ENCODE measurements around the gene KLK13.

The KLK13 gene, protein sequence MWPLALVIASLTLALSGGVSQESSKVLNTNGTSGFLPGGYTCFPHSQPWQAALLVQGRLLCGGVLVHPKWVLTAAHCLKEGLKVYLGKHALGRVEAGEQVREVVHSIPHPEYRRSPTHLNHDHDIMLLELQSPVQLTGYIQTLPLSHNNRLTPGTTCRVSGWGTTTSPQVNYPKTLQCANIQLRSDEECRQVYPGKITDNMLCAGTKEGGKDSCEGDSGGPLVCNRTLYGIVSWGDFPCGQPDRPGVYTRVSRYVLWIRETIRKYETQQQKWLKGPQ

DNA sequence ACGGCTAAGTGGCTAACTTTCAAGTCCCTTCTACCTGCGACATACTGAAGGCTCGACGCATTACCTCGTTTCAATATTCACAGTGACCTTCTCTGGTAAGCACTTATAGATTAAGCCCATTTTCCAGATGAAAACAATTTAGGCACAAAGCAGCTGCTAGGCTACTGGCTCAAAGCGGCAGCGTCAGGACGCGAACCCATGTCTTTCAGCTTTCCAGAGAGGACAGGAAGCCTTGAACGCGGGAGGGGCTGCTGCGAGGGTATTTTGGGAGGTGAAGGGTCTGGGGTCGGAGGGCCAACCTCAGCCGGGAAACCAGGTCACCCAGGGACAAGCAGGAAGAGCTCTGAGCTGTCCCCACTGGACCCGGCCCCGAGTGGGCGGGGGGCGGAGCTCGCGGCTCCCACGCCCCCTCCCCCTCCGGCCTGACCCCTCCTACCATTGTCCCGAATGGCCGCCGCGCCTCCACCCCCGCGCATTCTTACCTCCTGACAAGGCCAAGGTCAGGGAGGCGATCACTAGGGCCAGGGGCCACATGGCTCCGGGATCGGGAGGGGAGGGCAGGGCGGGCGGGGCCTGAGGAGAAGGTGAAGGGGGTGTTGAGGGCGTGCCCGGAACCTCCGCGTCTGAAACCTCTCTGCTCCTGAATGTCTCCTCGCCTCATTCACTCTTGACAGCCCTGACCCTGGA, at the start of gene KLK13:
TSS of gene KLK13 (minus strand) at position 559 of the 687 bp plus-strand sequence. CDS start at position 534, 25 bp downstream.
- H3K4me3 ChIP-seq (replicated peaks; ENCODE audit: low read depth, low read length) = no peak within 1 kb of the TSS
- TF ChIP-seq, protein P1, sequence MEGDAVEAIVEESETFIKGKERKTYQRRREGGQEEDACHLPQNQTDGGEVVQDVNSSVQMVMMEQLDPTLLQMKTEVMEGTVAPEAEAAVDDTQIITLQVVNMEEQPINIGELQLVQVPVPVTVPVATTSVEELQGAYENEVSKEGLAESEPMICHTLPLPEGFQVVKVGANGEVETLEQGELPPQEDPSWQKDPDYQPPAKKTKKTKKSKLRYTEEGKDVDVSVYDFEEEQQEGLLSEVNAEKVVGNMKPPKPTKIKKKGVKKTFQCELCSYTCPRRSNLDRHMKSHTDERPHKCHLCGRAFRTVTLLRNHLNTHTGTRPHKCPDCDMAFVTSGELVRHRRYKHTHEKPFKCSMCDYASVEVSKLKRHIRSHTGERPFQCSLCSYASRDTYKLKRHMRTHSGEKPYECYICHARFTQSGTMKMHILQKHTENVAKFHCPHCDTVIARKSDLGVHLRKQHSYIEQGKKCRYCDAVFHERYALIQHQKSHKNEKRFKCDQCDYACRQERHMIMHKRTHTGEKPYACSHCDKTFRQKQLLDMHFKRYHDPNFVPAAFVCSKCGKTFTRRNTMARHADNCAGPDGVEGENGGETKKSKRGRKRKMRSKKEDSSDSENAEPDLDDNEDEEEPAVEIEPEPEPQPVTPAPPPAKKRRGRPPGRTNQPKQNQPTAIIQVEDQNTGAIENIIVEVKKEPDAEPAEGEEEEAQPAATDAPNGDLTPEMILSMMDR (IDR thresholded peaks at IDR 0.05; ENCODE audit: low read length, missing control alignments) = no peak
- peak; percentile 2 for DNase-seq (ENCODE audit: low read depth)

DNA sequence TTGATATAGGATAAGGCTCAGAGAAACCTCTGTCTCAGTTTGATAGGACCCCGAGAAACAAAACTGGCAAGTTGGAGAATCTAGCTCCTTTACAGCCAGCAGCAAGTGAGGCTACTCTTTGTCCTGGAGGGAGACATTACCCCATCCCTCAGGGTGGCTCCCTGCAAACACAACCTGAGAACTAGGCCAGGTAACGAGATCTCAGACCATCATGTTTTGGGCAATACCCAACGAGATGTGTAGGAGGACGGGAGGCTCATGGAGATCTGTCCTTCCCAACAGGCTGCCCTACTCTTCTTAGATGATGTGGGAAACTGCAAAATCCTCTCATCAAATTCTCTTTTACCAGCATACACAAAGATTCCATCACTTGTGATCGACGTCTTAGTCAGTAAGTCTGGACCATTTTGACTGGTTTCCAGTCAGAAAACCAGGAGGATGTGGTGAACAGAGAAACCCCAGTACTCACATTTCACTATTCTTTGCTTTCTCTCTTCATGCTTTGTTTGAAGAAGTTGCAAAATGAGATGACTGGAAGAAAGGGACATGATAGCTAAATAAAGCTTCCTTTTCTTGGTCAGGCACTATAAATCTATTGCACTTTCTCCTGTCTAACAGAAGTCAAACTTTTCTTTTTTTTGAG, 49.3 kb upstream of the KLK13 start:
- TF ChIP-seq, protein P1 (IDR thresholded peaks at IDR 0.05; ENCODE audit: low read length, missing control alignments) = no peak
- no peak overlapping the region for H3K4me3 ChIP-seq (replicated peaks; ENCODE audit: low read depth, low read length)
- no peak for DNase-seq (ENCODE audit: low read depth)

DNA sequence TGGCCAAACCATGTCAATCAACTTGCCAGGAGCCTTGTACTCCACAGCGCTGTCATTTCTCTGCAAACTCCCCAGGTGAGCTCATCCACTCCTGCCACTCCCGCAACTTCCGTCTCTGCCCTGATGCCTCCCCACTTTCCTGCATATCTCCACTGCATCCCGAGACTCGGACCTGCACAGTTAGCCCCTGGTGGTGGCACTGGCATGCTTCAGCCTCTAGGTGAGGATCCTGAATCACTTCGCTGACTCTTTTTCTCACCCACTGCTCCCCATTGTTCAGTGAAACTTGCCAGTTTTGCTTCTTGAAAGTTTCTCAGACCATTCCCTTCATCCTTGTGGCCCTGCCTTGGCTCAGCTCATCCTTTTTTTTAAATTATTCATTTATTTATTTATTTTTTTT, 46.7 kb upstream of the KLK13 start:
- no peak overlapping the region for H3K4me3 ChIP-seq (replicated peaks; ENCODE audit: low read depth, low read length)
- peak; percentile 11 for DNase-seq (ENCODE audit: low read depth)
- TF ChIP-seq, protein P1 (IDR thresholded peaks at IDR 0.05; ENCODE audit: low read length, missing control alignments) = peak; percentile 42

DNA sequence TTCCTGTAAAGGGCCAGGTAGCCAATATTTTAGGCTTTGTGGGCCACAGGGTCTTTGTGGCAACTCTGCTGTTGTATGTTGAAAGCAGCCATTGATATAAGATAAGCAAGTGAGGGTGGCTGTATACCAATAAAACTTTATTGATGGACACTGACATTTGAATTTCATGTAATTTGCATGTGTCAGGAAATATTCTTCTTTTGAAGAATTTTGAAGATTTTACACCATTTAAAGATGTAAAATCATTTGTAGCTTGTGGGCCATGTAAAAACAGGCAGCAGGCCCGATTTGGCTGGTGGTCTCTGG, 45.7 kb upstream of the KLK13 start:
- no peak overlapping the region for H3K4me3 ChIP-seq (replicated peaks; ENCODE audit: low read depth, low read length)
- no peak for DNase-seq (ENCODE audit: low read depth)
- TF ChIP-seq, protein P1 (IDR thresholded peaks at IDR 0.05; ENCODE audit: low read length, missing control alignments) = no peak

DNA sequence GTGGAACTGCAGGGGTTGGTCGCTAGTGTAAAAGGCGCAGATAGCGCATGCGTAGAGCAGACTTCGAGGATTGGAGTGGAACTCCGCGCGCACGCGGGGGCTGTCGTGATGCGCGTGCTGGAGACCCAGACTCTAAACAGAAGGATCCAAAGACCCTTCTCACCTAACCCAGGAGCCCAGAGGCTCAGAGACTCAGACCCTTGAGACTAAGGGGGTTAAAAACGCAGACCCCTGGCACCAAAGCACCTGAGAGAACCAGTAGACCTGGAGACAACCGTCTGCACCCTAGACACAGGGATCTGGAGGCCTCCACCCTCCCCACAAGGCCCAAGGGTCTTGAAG, 43.9 kb upstream of the KLK13 start:
- peak overlapping the region; percentile 89 for H3K4me3 ChIP-seq (replicated peaks; ENCODE audit: low read depth, low read length)
- DNase-seq (ENCODE audit: low read depth) = no peak
- TF ChIP-seq, protein P1 (IDR thresholded peaks at IDR 0.05; ENCODE audit: low read length, missing control alignments) = no peak

DNA sequence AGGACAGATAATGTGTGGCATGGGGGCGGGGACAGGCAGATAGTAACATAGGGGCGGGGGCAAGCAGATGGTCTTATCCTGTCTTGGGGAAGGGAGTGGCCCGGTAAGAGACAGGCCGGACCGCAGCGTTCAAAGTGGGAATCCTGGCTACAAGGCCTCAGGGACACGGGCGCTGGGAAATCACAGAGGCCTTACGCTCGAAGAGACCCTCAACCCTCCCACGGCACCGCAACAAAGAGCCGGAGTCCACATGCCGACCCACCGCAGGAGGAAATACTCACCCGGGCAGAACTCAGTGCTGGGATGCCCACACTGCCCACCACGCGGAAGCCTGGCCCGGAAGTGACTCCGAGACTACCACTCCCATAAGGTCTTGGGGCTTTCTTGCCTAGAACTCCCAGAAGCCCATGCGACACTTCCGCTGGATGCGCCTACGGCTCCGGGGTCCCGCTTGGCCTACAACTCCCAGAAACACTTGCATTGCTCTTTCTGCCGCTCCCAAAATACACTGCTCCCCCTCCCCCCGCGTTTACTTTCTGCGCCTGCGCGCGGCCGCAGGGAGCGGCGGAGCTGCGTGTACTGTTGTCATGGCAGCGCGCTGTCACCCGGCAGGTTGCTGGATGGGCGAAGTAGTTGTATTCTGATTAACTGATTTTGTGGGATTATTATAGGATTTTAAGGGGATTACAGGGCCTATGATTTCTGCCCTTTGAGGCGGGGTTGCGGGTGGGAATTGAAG, 43.3 kb upstream of the KLK13 start, which contains the start of gene CTU1:
TSS of gene CTU1 (minus strand) at position 344 of the 739 bp plus-strand sequence. CDS start 3,840 bp downstream, outside the sequence.
- TF ChIP-seq, protein P1 (IDR thresholded peaks at IDR 0.05; ENCODE audit: low read length, missing control alignments) = peak; percentile 0
- peak; percentile 99 for DNase-seq (ENCODE audit: low read depth)
- H3K4me3 ChIP-seq (replicated peaks; ENCODE audit: low read depth, low read length) = peak within 1 kb of the TSS; percentile 89

All from fibroblast of pulmonary artery (primary cell).